NT2/D1 (cell line): ENCODE measurements around the gene GTF2F1.

Experiments
- YY1 ChIP-seq: IDR thresholded peaks from 2 replicates; pipeline ENCODE4 v1.6.1; 2011; ENCODE audit not compliant: insufficient read length, insufficient read depth
- ZNF274 ChIP-seq: IDR thresholded peaks from 2 replicates; pipeline ENCODE4 v1.6.1; 2011; ENCODE audit warnings: mild to moderate bottlenecking, low read depth, low read length

- TF ChIP-seq YY1: no peak
- TF ChIP-seq ZNF274: no peak
Observed at GRCh38 chr19:6383188-6383587, 9.8 kb downstream of the GTF2F1 start.
